Measurements from ENCODE around the gene HMGA1. TPM values are rescaled to one million over a fixed set of nuclear protein-coding genes. Genes with fewer than 3 reads are reported as not detected.
A peak's percentile ranks its signal among the peaks of the same experiment; 100 is the strongest.

Gene HMGA1
- total RNA-seq, 4 donors from 2014 or later = 8.1 to 24.5 (median 18.1) TPM

GRCh38 chr6:34246249-34246562, 9.5 kb downstream of the HMGA1 start:
- H3K4me1 ChIP-seq = peaks cover 3 to 42% (median 20%) of the 10 kb centered on the region in 3 donors
- no peak for ATAC-seq
- WGBS, 2 donors (ENCODE audit: low coverage in 1 of 2) = 100% methylated on average over 1 of the region's 2 CpGs; no CpG with 5 or more reads in 1 of the 2 donors
- H3K27ac ChIP-seq = peak overlapping the region in 1 of 4 donors; percentile 91
- H3K27me3 ChIP-seq = no peaks in the 10 kb centered on the region
- no peaks in the 10 kb centered on the region for H3K9me3 ChIP-seq
- TF ChIP-seq EP300 (IDR thresholded peaks at IDR 0.05) (no peak), POLR2AphosphoS5 (IDR thresholded peaks at IDR 0.05) (no peak), CTCF (IDR thresholded peaks at IDR 0.05) (no peak), POLR2A (IDR thresholded peaks at IDR 0.05) (no peak)
- peaks cover 0 to 25% of the 10 kb centered on the region in 2 donors for H3K36me3 ChIP-seq
- H3K4me3 ChIP-seq = no peak overlapping the region

GRCh38 chr6:34246563-34247391, 10.1 kb downstream of the HMGA1 start:
- ATAC-seq = no peak
- peak overlapping the region in 3 of 4 donors; percentile 85 to 91 (median 86) for H3K27ac ChIP-seq
- WGBS, 2 donors (ENCODE audit: low coverage in 1 of 2) = no CpG with 5 or more reads among the region's 8 CpGs
- no peak overlapping the region for H3K4me3 ChIP-seq
- no peaks in the 10 kb centered on the region for H3K9me3 ChIP-seq
- no peaks in the 10 kb centered on the region for H3K27me3 ChIP-seq
- TF ChIP-seq POLR2AphosphoS5 (IDR thresholded peaks at IDR 0.05) (no peak), CTCF (IDR thresholded peaks at IDR 0.05) (peak in 1 of 4 experiments; percentile 40)
- H3K36me3 ChIP-seq = peaks cover 0 to 19% of the 10 kb centered on the region in 2 donors
- peaks cover 3 to 42% (median 20%) of the 10 kb centered on the region in 3 donors for H3K4me1 ChIP-seq

GRCh38 chr6:34247481-34248197, 11.0 kb downstream of the HMGA1 start:
- Histone ChIP-seq H3K36me3 (peaks cover 0 to 11% of the 10 kb centered on the region in 2 donors), H3K27ac (peak overlapping the region in 3 of 4 donors; percentile 85 to 91 (median 86)), H3K4me3 (peak overlapping the region in 1 of 2 donors; percentile 89), H3K4me1 (peaks cover 3 to 42% (median 20%) of the 10 kb centered on the region in 3 donors), H3K9me3 (no peaks in the 10 kb centered on the region), H3K27me3 (no peaks in the 10 kb centered on the region)
- ATAC-seq = no peak
- TF ChIP-seq POLR2AphosphoS5 (IDR thresholded peaks at IDR 0.05) = no peak
- no peak for TF ChIP-seq EP300 (IDR thresholded peaks at IDR 0.05)
- no peak for TF ChIP-seq CTCF (IDR thresholded peaks at IDR 0.05)
- no peak for TF ChIP-seq POLR2A (IDR thresholded peaks at IDR 0.05)
- WGBS, 2 donors (ENCODE audit: low coverage in 1 of 2) = no CpG with 5 or more reads among the region's 6 CpGs

GRCh38 chr6:34248198-34248726, 11.6 kb downstream of the HMGA1 start:
- Histone ChIP-seq H3K27me3 (no peaks in the 10 kb centered on the region), H3K36me3 (peaks cover 0 to 5% of the 10 kb centered on the region in 2 donors), H3K4me1 (peaks cover 3 to 39% (median 20%) of the 10 kb centered on the region in 3 donors), H3K27ac (peak overlapping the region; percentile 57 to 91 (median 86)), H3K9me3 (no peaks in the 10 kb centered on the region), H3K4me3 (peak overlapping the region; percentile 62 to 89)
- no peak for TF ChIP-seq POLR2AphosphoS5 (IDR thresholded peaks at IDR 0.05)
- TF ChIP-seq CTCF (IDR thresholded peaks at IDR 0.05) = no peak
- no peak for TF ChIP-seq EP300 (IDR thresholded peaks at IDR 0.05)
- TF ChIP-seq POLR2A (IDR thresholded peaks at IDR 0.05) = no peak
- WGBS, 2 donors (ENCODE audit: low coverage in 1 of 2) = 5 to 40% methylated on average over 1 to 4 of the region's 17 CpGs
- peak; percentile 30 for ATAC-seq
